Activated CD4-positive, alpha-beta T cell treated with anti-CD3 and anti-CD28 coated beads, Interleukin-2, amount 10 ng/mL, durations not matched to agents 24 days and 14 days (primary cell): ENCODE results near the gene GUCA1A. TPM values are rescaled to one million over a fixed set of nuclear protein-coding genes. Genes with fewer than 3 reads are reported as not detected.

Source experiments
- DNase-seq: peaks from one replicate; pipeline ENCODE4 v3.0.0; 2022
- H3K27ac Mint-ChIP-seq: one replicate; pipeline ENCODE4 v1.8.0; 2022; ENCODE audit warnings: mild to moderate bottlenecking, mixed read lengths
- H3K27me3 Mint-ChIP-seq: one replicate; pipeline ENCODE4 v1.8.0; 2022; ENCODE audit warnings: mixed read lengths
- H3K36me3 Mint-ChIP-seq: one replicate; pipeline ENCODE4 v1.8.0; 2022; ENCODE audit warnings: low read depth, mild to moderate bottlenecking, mixed read lengths
- H3K4me1 Mint-ChIP-seq: one replicate; pipeline ENCODE4 v1.8.0; 2021; ENCODE audit warnings: mixed read lengths
- H3K4me3 Mint-ChIP-seq: one replicate; pipeline ENCODE4 v1.8.0; 2022; ENCODE audit warnings: mild to moderate bottlenecking, moderate library complexity, mixed read lengths
- H3K9me3 Mint-ChIP-seq: one replicate; pipeline ENCODE4 v1.8.0; 2021; ENCODE audit warnings: mixed read lengths
- intact Hi-C: fragments of 100-400 bp; cut with micrococcal nuclease; formaldehyde crosslinking; loops from one replicate; pipeline ENCODE4 v1.15.1; 2023
- total RNA-seq: library from RNA; stranded (reverse); gene quantifications from 2 replicates; pipeline ENCODE4 v1.2.3, GENCODE V29; 2022

The GUCA1A gene
- total RNA-seq, 1 donor from 2014 or later = not detected

DNA sequence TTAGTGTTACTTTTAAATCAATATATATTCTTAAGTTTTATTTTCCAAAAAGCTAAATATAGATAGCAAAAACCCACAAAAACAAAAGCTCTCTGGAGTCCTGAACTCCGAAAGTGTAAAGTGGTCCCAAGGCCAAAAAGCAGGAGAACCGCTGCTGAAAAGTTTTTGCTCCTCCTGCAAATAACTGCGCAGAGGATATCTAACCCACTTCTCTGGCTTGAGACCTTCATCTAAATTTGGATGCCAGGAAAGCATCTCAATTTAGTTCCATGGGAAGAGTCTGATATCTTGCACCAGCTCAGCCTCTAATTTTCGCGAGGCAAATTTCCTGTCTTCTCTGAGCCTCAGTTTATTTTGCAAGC lies 44.0 kb downstream of the GUCA1A start:
- peaks cover 19% of the 10 kb centered on the region for H3K36me3 Mint-ChIP-seq
- no peaks in the 10 kb centered on the region for H3K27me3 Mint-ChIP-seq
- peak overlapping the region; percentile 98 for H3K4me3 Mint-ChIP-seq
- H3K27ac Mint-ChIP-seq = peak overlapping the region; percentile 93
- peaks cover 23% of the 10 kb centered on the region for H3K4me1 Mint-ChIP-seq
- H3K9me3 Mint-ChIP-seq = no peaks in the 10 kb centered on the region
- intact Hi-C loops = loop anchor here (1.0 to 5.0 kb wide), 8 partner anchors 167 to 660 kb away; partner anchors contain the start of genes BYSL, MED20, RPL7L1 and TAF8
- no peak for DNase-seq

DNA sequence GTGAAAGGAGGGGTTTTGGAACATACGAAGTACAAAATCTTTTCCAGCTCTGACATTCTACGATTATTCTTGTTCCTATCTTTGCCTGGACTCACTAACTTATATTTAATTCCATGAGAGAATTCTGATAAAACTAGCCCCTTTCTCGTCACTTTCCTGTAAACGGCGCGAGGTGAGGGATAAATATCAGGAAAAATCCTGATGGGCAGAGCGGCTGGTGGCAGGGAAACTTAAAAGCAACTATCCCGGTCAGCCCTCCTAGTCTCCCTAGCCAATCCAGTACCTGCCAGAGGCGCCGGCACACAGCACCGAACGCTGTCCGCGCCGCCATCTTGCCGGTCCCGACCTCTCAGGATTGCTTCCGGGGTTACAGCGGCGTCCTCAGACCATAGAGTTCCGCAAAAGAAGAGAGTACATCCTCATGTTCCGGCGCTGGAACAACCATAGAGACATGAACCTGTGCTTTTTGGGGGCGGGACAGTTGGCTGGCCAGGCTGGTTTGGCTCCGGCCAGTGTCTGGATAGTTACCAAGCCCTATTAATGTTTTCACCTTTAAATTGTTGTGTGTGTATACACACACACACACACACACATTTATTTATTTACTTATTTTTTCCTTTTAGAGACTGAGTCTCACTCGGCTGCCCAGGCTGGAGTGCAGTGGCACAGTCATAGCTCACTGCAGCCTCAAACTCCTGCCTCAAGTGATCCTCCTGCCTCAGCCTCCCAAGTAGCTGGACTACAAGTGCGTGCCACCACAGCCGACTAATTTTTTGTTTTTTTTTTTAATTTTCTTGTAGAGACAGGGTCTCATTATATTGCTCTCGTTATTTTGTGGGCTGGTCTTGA lies 44.6 kb downstream of the GUCA1A start, which contains the start of gene MRPS10:
Gene MRPS10, minus strand, starts transcription at position 343 of the 849 bp plus-strand sequence. Its CDS starts 12 bp downstream, at position 331.
- Mint-ChIP-seq H3K27me3 (no peaks in the 10 kb centered on the region), H3K4me1 (peaks cover 21% of the 10 kb centered on the region), H3K4me3 (peak within 1 kb of the TSS; percentile 98), H3K36me3 (peaks cover 15% of the 10 kb centered on the region), H3K9me3 (no peaks in the 10 kb centered on the region), H3K27ac (peak within 1 kb of the TSS; percentile 93)
- peak; percentile 97 for DNase-seq
- intact Hi-C loops = loop anchor here (1.0 to 5.0 kb wide), 8 partner anchors 167 to 660 kb away; partner anchors contain the start of genes BYSL, MED20, RPL7L1 and TAF8

DNA sequence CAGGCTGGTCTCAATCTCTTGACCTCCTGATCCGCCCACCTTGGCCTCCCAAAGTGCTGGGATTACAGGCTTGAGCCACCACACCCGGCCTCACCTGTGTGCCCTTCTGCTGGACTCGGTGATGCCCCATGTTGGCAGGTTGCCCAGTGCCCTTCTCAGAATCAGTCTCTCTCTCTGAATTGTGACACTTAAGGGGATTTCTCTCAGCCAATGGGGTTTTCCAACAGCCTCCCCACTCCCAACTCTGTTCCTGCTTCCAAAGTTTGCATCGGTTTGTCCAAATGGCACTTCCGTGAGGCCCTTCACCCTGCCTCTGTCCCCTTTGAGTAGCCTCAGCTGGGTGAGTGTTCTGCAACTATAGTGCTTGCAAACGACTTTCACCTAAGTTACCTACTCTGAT lies 47.6 kb downstream of the GUCA1A start:
- Mint-ChIP-seq H3K4me3 (no peak overlapping the region), H3K27me3 (no peaks in the 10 kb centered on the region), H3K36me3 (peaks cover 4% of the 10 kb centered on the region), H3K9me3 (no peaks in the 10 kb centered on the region), H3K27ac (no peak overlapping the region), H3K4me1 (peaks cover 21% of the 10 kb centered on the region)
- no peak for DNase-seq
- intact Hi-C loops = no loop called here

DNA sequence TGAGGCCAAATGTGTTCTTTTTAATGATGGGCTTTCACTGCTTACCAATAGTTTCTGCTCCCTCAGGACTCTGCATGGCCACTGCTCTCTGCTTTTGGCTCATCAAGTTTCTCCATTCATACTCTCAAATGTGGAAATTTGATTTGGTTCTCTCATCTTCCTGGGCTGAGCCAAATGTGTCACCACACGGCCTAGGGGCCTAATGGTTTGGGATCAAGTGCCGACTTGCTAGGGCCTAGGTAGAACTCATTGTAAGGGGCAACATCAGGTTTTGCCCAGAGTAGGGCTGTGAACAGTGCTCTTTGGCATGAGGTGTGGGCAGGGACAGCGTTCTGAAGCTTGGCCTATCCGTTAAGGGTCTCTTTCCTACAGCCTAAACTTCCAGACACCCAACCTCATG lies 48.4 kb downstream of the GUCA1A start:
- no peak overlapping the region for H3K4me3 Mint-ChIP-seq
- intact Hi-C loops = no loop called here
- no peak overlapping the region for H3K27ac Mint-ChIP-seq
- no peak for DNase-seq
- no peaks in the 10 kb centered on the region for H3K9me3 Mint-ChIP-seq
- H3K27me3 Mint-ChIP-seq = no peaks in the 10 kb centered on the region
- peaks cover 4% of the 10 kb centered on the region for H3K36me3 Mint-ChIP-seq
- peaks cover 17% of the 10 kb centered on the region for H3K4me1 Mint-ChIP-seq

DNA sequence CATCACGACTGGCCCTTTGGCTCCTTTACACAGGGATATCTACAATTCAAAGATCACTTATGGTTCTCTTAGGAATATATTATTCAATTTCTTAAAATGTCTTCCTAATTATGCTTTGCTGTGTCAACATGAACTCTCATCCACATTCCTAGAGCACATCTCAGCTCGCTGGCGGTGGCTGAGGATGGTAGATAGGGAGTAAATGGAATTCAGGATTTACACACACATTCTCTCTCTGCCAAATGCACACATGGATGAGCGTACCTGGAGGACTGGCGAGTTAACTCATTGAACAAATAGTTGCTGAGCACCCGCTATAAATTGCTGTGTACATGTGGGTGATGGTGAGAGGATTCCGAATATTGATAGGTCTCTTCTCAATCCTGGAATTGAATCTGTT lies 49.3 kb downstream of the GUCA1A start:
- intact Hi-C loops = no loop called here
- H3K27me3 Mint-ChIP-seq = no peaks in the 10 kb centered on the region
- no peaks in the 10 kb centered on the region for H3K9me3 Mint-ChIP-seq
- peaks cover 7% of the 10 kb centered on the region for H3K36me3 Mint-ChIP-seq
- H3K4me3 Mint-ChIP-seq = no peak overlapping the region
- H3K4me1 Mint-ChIP-seq = peaks cover 13% of the 10 kb centered on the region
- DNase-seq = no peak
- H3K27ac Mint-ChIP-seq = no peak overlapping the region

DNA sequence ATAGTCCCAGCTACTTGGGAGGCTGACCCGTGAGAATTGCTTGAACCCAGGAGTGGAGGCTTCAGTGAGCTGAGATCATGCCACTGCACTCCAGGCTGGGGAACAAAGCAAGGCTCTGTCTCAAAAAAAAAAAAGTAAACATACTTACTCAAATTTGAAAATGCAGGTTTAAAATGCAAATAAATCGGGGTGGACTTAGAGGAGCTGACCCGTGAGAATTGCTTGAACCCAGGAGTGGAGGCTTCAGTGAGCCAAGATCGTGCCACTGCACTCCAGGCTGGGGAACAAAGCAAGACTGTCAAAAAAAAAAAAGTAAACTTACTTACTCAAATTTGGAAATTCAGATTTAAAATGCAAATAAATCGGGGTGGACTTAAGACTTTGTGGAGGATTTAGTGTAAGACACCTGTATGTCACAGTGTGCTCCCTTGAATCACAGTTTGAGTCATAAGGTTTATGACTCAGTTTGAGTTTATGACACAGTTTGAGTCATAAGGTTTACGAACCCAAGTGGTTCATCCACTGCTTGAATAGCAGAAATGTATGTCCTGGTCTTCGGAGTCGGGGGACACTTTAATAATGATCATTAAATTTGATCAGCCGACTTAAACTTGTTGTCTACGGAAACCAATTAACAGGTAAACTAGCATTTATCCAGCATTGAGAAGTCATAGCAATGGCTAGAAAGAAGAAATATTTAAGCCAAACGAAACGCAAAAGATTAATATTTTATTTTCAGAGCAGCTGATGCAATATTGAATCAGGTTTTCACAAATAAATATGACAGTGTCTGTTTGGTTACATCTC lies 51.3 kb downstream of the GUCA1A start:
- Mint-ChIP-seq H3K9me3 (no peaks in the 10 kb centered on the region), H3K27me3 (no peaks in the 10 kb centered on the region), H3K27ac (peak overlapping the region; percentile 81), H3K4me1 (peaks cover 9% of the 10 kb centered on the region), H3K4me3 (peak overlapping the region; percentile 64), H3K36me3 (peaks cover 19% of the 10 kb centered on the region)
- intact Hi-C loops = loop anchor here (1.0 to 2.0 kb wide), 2 partner anchors 116 to 145 kb away; no protein-coding TSS in a partner anchor
- DNase-seq = no peak

DNA sequence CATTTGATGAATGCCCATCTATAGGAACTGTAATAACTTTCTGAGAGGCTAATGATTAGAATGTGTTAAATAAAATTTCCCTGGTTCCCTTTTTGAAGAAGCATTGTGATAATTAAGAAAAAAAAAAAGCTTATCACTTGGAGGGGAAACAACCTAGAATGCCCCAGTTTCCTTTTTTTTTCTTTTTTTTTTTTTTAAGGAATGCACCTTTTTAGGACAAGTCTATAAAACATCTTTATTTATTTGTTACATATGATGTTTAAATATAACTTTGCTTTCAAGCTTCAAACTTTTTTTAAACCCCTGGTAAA lies 51.8 kb downstream of the GUCA1A start:
- Mint-ChIP-seq H3K9me3 (no peaks in the 10 kb centered on the region), H3K4me3 (no peak overlapping the region), H3K4me1 (peaks cover 9% of the 10 kb centered on the region), H3K36me3 (peaks cover 21% of the 10 kb centered on the region), H3K27me3 (no peaks in the 10 kb centered on the region), H3K27ac (no peak overlapping the region)
- intact Hi-C loops = loop anchor here (2.0 kb wide), 1 partner anchor 116 kb away; no protein-coding TSS in a partner anchor
- no peak for DNase-seq

DNA sequence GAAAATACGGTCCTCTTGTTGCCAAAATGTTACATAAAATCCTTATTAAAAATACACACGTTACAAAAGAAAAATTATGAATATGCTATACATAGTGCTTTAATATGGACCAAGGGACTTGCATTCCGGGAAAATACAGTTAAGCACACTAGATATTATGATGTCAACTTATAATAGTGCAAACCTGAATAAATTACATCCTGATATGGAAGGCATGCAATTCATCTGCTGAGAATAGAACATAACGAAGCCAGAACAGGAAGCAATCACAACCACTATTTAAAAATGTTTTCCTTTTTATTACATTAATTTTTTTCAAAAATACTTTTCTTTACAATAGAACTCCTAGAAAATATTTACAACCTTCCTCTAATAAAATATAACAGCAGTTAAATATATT lies 52.3 kb downstream of the GUCA1A start:
- Mint-ChIP-seq H3K4me3 (no peak overlapping the region), H3K27me3 (no peaks in the 10 kb centered on the region), H3K9me3 (no peaks in the 10 kb centered on the region), H3K4me1 (peaks cover 9% of the 10 kb centered on the region), H3K36me3 (peaks cover 21% of the 10 kb centered on the region), H3K27ac (no peak overlapping the region)
- intact Hi-C loops = loop anchor here (2.0 kb wide), 1 partner anchor 115 kb away; no protein-coding TSS in a partner anchor
- DNase-seq = no peak

DNA sequence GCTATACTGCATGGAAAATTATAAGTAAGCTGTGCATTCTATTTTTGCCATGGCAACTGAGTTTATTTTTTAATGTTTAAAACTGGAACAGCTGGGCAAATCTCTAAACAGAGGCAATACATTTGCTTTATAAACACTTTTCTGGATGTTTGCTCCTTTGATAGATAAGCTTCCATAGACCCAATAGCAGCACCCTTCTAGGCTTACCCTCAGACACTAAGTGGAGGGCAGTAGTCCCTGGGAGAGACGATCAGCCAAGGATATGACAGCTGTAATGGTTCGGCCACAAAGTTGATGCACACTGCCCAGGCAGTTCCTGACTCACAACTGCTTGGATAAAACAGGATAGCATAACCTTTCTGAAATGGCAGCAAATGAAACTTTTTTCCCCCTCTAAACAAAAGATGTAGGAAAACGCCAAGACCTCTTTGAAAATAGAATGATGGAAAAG lies 53.0 kb downstream of the GUCA1A start:
- peaks cover 7% of the 10 kb centered on the region for H3K4me1 Mint-ChIP-seq
- no peaks in the 10 kb centered on the region for H3K27me3 Mint-ChIP-seq
- no peak overlapping the region for H3K27ac Mint-ChIP-seq
- H3K36me3 Mint-ChIP-seq = peaks cover 21% of the 10 kb centered on the region
- no peaks in the 10 kb centered on the region for H3K9me3 Mint-ChIP-seq
- DNase-seq = no peak
- H3K4me3 Mint-ChIP-seq = no peak overlapping the region
- intact Hi-C loops = no loop called here

DNA sequence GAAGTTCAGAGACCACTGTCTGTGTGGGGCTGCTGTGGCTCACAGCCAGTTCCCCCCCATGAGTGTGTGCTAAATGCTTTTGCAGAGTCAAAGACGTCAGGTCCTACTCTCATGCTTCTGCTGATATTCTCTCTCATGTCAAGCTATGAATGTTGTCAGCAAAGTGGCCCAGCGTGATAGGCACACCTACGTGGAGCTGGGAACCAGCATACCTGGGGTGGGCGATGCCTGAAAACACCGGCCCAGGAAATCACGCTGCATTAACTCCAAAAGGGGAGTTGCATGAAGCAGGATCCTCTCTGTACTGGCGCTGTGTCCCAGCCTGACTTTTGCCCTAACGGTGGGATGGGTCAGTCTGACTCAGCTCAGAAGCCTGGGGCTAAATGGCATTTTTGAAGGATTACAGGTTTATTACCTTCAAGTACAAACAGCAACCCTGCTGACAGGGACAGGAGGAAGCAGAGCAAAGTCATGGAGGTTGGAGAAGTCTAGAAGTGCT lies 53.5 kb downstream of the GUCA1A start:
- H3K4me3 Mint-ChIP-seq = no peak overlapping the region
- peaks cover 21% of the 10 kb centered on the region for H3K36me3 Mint-ChIP-seq
- no peaks in the 10 kb centered on the region for H3K27me3 Mint-ChIP-seq
- DNase-seq = no peak
- no peaks in the 10 kb centered on the region for H3K9me3 Mint-ChIP-seq
- intact Hi-C loops = no loop called here
- no peak overlapping the region for H3K27ac Mint-ChIP-seq
- peaks cover 7% of the 10 kb centered on the region for H3K4me1 Mint-ChIP-seq

DNA sequence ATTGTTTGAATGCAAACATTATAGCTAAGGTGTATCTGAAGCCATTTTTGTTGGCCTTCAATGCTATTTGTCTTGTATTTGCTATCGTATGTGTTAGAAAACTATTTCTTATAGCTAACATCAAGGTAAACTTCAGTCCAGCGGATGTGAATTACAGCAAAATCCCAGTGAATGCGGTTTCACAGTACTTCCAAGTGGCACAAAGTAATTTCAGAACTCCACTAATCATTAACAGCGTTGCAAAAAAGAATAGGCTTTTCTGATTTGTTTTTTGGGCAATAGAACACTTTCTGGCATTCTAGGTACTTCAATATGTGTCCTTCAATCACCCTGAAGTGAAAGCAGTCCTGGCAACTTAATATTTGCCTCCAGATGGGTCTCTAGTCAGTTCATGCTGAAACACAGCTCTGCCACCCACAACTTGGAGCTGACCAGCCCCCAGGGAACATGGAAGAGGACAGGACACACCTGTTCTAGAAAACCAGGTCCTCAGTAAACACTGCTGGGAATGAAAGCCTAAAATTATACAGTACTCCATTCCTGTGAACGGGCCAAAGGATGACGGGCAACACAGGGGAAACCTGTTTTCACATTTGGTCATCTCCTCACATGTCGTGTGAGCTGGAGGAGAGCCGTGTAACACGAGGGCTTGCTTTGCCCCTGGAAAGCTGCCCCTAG lies 54.1 kb downstream of the GUCA1A start:
- Mint-ChIP-seq H3K4me3 (no peak overlapping the region), H3K27ac (no peak overlapping the region), H3K4me1 (peaks cover 7% of the 10 kb centered on the region), H3K9me3 (no peaks in the 10 kb centered on the region), H3K36me3 (peaks cover 26% of the 10 kb centered on the region), H3K27me3 (no peaks in the 10 kb centered on the region)
- DNase-seq = no peak
- intact Hi-C loops = no loop called here

DNA sequence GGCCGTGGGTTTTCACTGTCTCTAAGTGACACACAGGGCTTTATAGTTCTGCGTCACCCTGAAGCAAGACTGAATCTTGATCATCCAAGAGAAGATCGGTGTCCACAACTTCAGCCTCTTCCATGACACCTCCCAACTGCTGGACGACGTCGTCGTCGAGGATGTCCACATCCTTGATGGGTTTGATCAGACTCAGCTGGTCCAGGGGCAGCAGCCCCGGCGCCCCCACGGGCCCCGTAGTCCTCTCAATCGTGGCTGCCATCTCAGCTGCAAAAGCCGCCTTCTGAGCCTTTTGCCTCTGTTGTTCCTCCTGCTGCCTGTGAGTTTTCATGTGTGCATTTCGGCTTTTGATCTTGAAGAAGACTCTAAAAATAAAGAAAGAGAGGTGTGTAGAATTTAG lies 55.1 kb downstream of the GUCA1A start:
- intact Hi-C loops = no loop called here
- Mint-ChIP-seq H3K4me1 (peaks cover 7% of the 10 kb centered on the region), H3K9me3 (no peaks in the 10 kb centered on the region), H3K27me3 (no peaks in the 10 kb centered on the region), H3K27ac (peak overlapping the region; percentile 20), H3K36me3 (peaks cover 29% of the 10 kb centered on the region), H3K4me3 (no peak overlapping the region)
- DNase-seq = no peak
